Aorta (tissue), 5 donors: Measurements from ENCODE around the gene DENND1B. TPM values are rescaled to one million over a fixed set of nuclear protein-coding genes. Genes with fewer than 3 reads are reported as not detected.

Experiments used
- ATAC-seq: fragments of 200-7000 bp; cut with Tn5 transposase; one replicate; pipeline ENCODE4 v1.9.1; 2022; ENCODE audit warnings: moderate library complexity; ENCODE audit not compliant: low FRiP score
- DNase-seq, 2 donors: peaks; one replicate each; pipeline ENCODE4 v3.0.0-alpha.2; 2020
- H3K27ac ChIP-seq, 2 donors: one replicate each; pipeline ENCODE4 v1.5.1; 2013; ENCODE audit warnings: low read length in 2 of 2, mild to moderate bottlenecking in 2 of 2, moderate library complexity in 2 of 2, control low read depth in 1 of 2, inconsistent platforms in 1 of 2, low read depth in 1 of 2
- H3K27me3 ChIP-seq, 2 donors: one replicate each; pipeline ENCODE4 v1.6.1; 2013; ENCODE audit warnings: control low read depth in 1 of 2, low read length in 1 of 2, mild to moderate bottlenecking in 1 of 2, moderate library complexity in 1 of 2; ENCODE audit not compliant: insufficient read depth in 2 of 2, control insufficient read depth in 1 of 2
- H3K36me3 ChIP-seq, 2 donors: one replicate each; pipeline ENCODE4 v1.6.1; 2013; ENCODE audit warnings: control low read depth in 1 of 2, low read length in 1 of 2, mild to moderate bottlenecking in 1 of 2; ENCODE audit not compliant: insufficient read depth in 2 of 2, control insufficient read depth in 1 of 2
- H3K4me1 ChIP-seq, 2 donors: one replicate each; pipeline ENCODE4 v1.6.1; 2013; ENCODE audit warnings: low read length in 2 of 2, control low read depth in 1 of 2, mild to moderate bottlenecking in 1 of 2, moderate library complexity in 1 of 2; ENCODE audit not compliant: insufficient read depth in 2 of 2, control insufficient read depth in 1 of 2
- H3K4me3 ChIP-seq, 2 donors: one replicate each; pipeline ENCODE4 v1.5.1; 2013; ENCODE audit warnings: low read length in 2 of 2, control low read depth in 1 of 2, mild to moderate bottlenecking in 1 of 2
- H3K9me3 ChIP-seq: one replicate; pipeline ENCODE4 v1.6.1; 2013; ENCODE audit warnings: mild to moderate bottlenecking, low read length; ENCODE audit not compliant: control insufficient read depth
- WGBS, 2 donors: extraction: QIAGEN DNeasy Blood & Tissue Kit; methylation state at CpG; one replicate each; pipeline ENCODE4 v1.1.7; 2013; 5-methylcytosine and 5-hydroxymethylcytosine counted together
- intact Hi-C, 2 donors: fragments of 100-400 bp; cut with DNase I; formaldehyde crosslinking; loops; one replicate each; pipeline versions ENCODE4 v1.14.2 to v1.15.0; 2022
- polyA plus RNA-seq, 2 donors: library from polyadenylated mRNA; stranded (reverse); fragments of 200-250 nt; gene quantifications; one replicate each; pipeline ENCODE4 v1.2.3, GENCODE V29; 2013
- total RNA-seq, 2 donors: library from RNA; stranded (reverse); fragmentation: NEBNext Ultra II Directional; extraction: Animal tissue kit (Norgen Biotek cat#: 25700); gene quantifications; one replicate each; pipeline ENCODE4 v1.2.1, GENCODE V29; 2021
- donor health status: healthy with polysubstance abuse.
- donor health status: Bipolar disorder and iron deficiency.
- donor health status: DM: no; HTN: no; CAD: no.
- donor health status: DM: no; HTN: no; CAD: no.
- donor health status: DM: yes; HTN: yes; CAD: no.

The DENND1B gene
- total and polyA plus RNA-seq, 4 donors, result 1.5 to 20.5 (median 7.9) TPM

DNA sequence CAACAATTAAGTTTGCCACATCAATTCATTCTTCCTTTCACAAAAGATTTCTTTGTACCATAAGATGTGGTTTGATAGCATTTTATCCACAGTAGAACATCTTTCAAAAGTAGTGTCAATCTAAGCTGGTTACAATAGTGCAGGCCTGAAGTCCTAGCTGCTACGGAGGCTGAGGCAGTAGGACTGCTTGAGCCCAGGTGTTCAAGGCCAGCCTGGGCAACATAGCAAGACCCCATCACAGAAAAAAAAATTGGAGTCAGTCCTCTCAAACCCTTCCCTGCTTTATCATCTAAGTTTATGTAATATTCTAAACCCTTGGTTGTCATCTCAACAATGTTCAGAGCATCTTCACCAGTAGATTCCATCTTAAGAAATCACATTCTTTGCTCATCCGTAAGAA, 31.7 kb downstream of the DENND1B start:
- Histone ChIP-seq H3K27ac (no peak overlapping the region), H3K4me1 (no peaks in the 10 kb centered on the region), H3K9me3 (no peaks in the 10 kb centered on the region), H3K4me3 (no peak overlapping the region), H3K27me3 (no peaks in the 10 kb centered on the region), H3K36me3 (no peaks in the 10 kb centered on the region)
- DNase-seq, result no peak
- WGBS, 2 donors, result 99 to 100% methylated on average over 2 of the region's 2 CpGs
- ATAC-seq, result no peak
- intact Hi-C loops, result no loop called here

DNA sequence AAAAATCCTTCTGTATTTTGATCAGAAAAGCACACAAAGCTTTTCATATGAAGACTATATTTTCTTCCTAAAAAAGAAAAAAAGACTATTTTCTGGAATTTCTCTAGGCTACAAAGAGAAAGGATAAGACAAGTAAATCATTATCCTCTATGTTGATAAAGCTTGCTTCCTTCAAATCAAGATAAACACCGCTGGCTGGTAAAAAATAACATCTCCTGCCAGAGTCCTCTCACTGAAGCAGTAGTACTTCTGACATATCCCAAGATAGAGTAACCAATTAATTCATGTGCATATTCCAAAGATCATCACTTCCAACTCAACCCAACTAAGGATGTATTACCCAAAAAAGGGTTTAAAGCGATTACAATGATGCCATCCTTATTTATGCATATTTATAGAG, 34.3 kb downstream of the DENND1B start:
- DNase-seq (no peak), ATAC-seq (no peak)
- no peak overlapping the region for H3K4me3 ChIP-seq
- H3K27ac ChIP-seq, result no peak overlapping the region
- no peaks in the 10 kb centered on the region for H3K4me1 ChIP-seq
- 80 to 85% methylated on average over 2 of the region's 2 CpGs for WGBS, 2 donors
- no peaks in the 10 kb centered on the region for H3K36me3 ChIP-seq
- intact Hi-C loops, result no loop called here
- H3K27me3 ChIP-seq, result no peaks in the 10 kb centered on the region
- H3K9me3 ChIP-seq, result no peaks in the 10 kb centered on the region

DNA sequence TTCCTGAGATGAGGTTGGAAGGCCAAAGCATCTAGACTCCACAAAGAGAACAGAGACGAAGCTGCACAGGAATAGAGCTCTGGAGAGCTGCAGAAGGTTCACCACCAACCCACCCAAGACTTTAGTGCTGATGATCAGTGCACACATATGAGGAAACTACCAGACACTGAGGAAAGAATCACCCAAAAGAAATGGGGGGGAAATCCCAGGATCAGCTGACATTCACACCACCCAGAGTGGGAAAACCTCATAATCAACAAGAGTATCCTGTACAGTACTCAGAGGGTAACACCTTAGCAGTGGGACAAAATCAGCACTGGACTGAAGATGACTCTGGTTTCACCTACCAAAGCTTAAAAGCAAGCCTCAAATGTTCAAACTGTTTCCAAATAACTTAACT, 36.4 kb downstream of the DENND1B start:
- Histone ChIP-seq H3K9me3 (no peaks in the 10 kb centered on the region), H3K27me3 (no peaks in the 10 kb centered on the region), H3K27ac (no peak overlapping the region), H3K4me3 (no peak overlapping the region), H3K36me3 (no peaks in the 10 kb centered on the region), H3K4me1 (no peaks in the 10 kb centered on the region)
- ATAC-seq (no peak), DNase-seq (no peak)
- intact Hi-C loops, result loop anchor here in 1 of 2 donors (10.0 kb wide), 1 partner anchor 106 kb away; no protein-coding TSS in a partner anchor
- 0 to 48% methylated on average over 1 of the region's 1 CpG for WGBS, 2 donors

DNA sequence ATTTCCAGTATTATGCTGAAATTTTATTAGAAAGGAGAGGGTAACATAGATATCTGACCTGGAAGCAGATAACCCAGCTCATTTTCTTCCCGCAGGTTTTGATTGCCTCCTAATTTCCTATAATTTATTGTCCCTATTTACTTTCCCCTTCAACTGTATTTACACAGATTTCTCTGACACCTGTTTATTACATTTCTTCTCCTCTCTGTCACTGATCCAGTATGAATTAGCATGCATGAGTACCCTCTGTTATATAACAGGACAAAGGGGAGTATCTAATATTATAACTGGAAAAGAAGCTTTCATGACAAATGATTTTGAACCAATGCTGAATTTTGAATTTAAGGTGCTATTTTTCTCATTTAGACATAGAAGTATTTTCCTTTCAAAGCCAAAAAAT, 37.4 kb downstream of the DENND1B start:
- H3K27ac ChIP-seq, result no peak overlapping the region
- no peak overlapping the region for H3K4me3 ChIP-seq
- H3K36me3 ChIP-seq, result no peaks in the 10 kb centered on the region
- H3K4me1 ChIP-seq, result no peaks in the 10 kb centered on the region
- ATAC-seq, result no peak
- H3K27me3 ChIP-seq, result no peaks in the 10 kb centered on the region
- intact Hi-C loops, result loop anchor here in 1 of 2 donors (10.0 kb wide), 1 partner anchor 107 kb away; no protein-coding TSS in a partner anchor
- DNase-seq, result no peak
- H3K9me3 ChIP-seq, result no peaks in the 10 kb centered on the region
- WGBS, 2 donors, result 82 to 83% methylated on average over 1 of the region's 1 CpG

DNA sequence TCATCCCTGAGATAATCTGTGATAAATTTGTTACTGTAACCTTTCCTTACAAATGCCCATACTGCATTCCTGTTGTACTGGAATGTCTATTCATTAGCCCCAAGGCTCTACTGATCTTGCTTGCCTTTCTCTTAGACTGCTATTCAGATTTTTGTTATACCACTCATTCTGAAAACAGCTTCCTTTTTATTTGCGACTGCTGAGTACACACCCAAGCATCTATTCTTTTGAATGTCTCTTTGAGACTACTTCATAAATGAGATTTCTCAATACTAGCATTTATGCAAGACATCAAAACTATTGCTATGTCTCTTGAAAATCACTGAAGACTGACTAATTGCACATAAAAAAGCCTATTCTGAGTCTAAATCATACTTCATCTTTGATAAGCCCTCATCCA, 38.6 kb downstream of the DENND1B start:
- no peaks in the 10 kb centered on the region for H3K27me3 ChIP-seq
- H3K9me3 ChIP-seq, result no peaks in the 10 kb centered on the region
- no peaks in the 10 kb centered on the region for H3K36me3 ChIP-seq
- intact Hi-C loops, result loop anchor here in 1 of 2 donors (10.0 kb wide), 1 partner anchor 108 kb away; no protein-coding TSS in a partner anchor
- WGBS, 2 donors, result 79 to 82% methylated on average over 1 of the region's 1 CpG
- no peaks in the 10 kb centered on the region for H3K4me1 ChIP-seq
- H3K4me3 ChIP-seq, result no peak overlapping the region
- no peak overlapping the region for H3K27ac ChIP-seq
- ATAC-seq (no peak), DNase-seq (no peak)

DNA sequence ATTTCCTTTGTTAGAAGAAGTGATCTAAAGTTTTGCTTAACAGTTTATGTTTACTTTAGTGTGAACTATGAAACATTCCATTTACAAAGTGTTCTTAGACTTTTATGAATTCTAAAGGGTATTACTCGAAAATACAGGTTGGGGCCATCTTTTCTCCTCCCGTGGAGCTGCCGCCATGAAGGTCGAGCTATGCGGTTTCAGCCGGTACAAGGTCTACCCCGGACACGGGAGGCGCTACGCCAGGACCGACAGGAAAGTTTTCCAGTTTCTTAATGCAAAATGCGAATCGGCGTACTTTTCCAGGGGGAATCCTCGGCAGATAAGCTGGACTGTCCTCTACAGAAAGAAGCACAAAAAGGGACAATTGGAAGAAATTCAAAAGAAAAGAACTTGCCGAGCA, 39.8 kb downstream of the DENND1B start:
- no peak overlapping the region for H3K27ac ChIP-seq
- no peak for ATAC-seq
- 95 to 97% methylated on average over 16 of the region's 16 CpGs for WGBS, 2 donors
- H3K4me3 ChIP-seq, result no peak overlapping the region
- no peaks in the 10 kb centered on the region for H3K9me3 ChIP-seq
- H3K27me3 ChIP-seq, result no peaks in the 10 kb centered on the region
- no peak for DNase-seq
- H3K36me3 ChIP-seq, result no peaks in the 10 kb centered on the region
- no peaks in the 10 kb centered on the region for H3K4me1 ChIP-seq
- intact Hi-C loops, result loop anchor here in 1 of 2 donors (10.0 kb wide), 1 partner anchor 109 kb away; no protein-coding TSS in a partner anchor

DNA sequence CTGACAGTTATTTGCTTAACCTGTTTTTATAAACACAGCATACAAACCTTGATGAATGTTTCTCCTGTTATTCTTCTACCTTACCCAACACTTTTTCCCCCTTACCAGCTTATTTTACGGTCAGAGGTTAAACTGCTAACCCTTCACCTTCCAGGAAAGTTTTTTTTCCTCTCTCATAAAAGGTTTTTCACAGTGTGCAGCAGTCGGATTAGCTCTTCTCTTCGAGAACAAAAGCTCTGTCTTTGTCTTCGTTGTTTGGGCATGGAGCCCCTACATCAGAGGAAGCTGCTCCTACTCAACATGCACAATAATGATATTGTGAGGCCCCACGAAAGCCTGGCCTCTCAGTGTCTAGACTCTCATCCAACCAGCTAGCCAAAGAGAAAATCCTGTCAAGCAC, 42.0 kb downstream of the DENND1B start:
- Histone ChIP-seq H3K27ac (no peak overlapping the region), H3K4me3 (no peak overlapping the region), H3K27me3 (no peaks in the 10 kb centered on the region), H3K9me3 (no peaks in the 10 kb centered on the region), H3K36me3 (no peaks in the 10 kb centered on the region), H3K4me1 (no peaks in the 10 kb centered on the region)
- intact Hi-C loops, result loop anchor here in 1 of 2 donors (10.0 kb wide), 1 partner anchor 111 kb away; no protein-coding TSS in a partner anchor
- 70 to 74% methylated on average over 5 of the region's 5 CpGs for WGBS, 2 donors
- ATAC-seq (no peak), DNase-seq (no peak)

DNA sequence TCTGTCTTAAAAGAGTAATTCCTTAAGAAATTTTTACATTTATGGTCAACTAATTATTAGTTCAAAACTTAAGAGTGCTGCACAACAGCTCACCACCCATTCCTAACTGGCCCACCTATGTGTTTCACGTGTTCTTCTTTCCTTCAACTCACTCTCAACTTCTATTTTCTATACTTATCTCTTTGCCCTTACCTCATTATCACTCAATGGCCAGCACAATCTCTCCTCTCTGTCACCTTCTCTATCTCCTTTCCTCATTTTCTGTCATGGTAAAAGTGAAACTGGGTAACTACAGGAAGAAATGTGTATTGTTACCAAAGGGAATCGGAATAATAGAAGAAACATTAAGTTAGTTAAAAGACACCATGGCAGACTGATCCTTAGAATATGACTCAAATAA, 43.1 kb downstream of the DENND1B start:
- 93 to 97% methylated on average over 2 of the region's 2 CpGs for WGBS, 2 donors
- no peaks in the 10 kb centered on the region for H3K36me3 ChIP-seq
- H3K27ac ChIP-seq, result no peak overlapping the region
- no peaks in the 10 kb centered on the region for H3K27me3 ChIP-seq
- H3K4me1 ChIP-seq, result no peaks in the 10 kb centered on the region
- no peaks in the 10 kb centered on the region for H3K9me3 ChIP-seq
- intact Hi-C loops, result loop anchor here in 1 of 2 donors (10.0 kb wide), 1 partner anchor 113 kb away; no protein-coding TSS in a partner anchor
- no peak overlapping the region for H3K4me3 ChIP-seq
- ATAC-seq (no peak), DNase-seq (no peak)

DNA sequence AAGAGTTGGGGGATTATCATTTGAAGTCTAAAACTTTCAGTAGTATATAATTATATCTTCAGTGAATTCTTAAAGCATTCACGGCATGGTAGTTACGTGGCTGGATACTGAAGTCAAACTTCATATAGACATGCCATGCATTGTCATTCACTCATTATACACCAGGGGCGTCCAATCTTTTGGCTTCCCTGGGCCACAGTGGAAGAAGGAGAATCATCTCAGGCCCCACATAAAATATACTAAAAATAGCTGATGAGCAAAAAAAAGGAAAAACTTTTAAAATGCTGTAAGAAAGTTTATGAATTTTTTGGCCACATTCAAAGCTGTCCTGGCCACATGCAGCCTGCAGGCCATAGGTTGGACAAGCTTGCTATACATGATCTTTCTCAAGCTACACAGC, 43.8 kb downstream of the DENND1B start:
- H3K36me3 ChIP-seq, result no peaks in the 10 kb centered on the region
- ATAC-seq (no peak), DNase-seq (no peak)
- no peaks in the 10 kb centered on the region for H3K4me1 ChIP-seq
- 92 to 93% methylated on average over 3 of the region's 3 CpGs for WGBS, 2 donors
- H3K4me3 ChIP-seq, result no peak overlapping the region
- intact Hi-C loops, result loop anchor here in 1 of 2 donors (10.0 kb wide), 1 partner anchor 113 kb away; no protein-coding TSS in a partner anchor
- H3K27me3 ChIP-seq, result no peaks in the 10 kb centered on the region
- H3K9me3 ChIP-seq, result no peaks in the 10 kb centered on the region
- H3K27ac ChIP-seq, result no peak overlapping the region
